Measurements from ENCODE around the gene PSMD9. TPM values are rescaled to one million over a fixed set of nuclear protein-coding genes. Genes with fewer than 3 reads are reported as not detected.
"Not testable (repeated sequence)": the region's sequence is repeated elsewhere in the genome, so short reads cannot be mapped to it uniquely, and the experiment has no call there.

Gene PSMD9
- total RNA-seq, 1 experiment from 2014 or later = 66.0 TPM

DNA sequence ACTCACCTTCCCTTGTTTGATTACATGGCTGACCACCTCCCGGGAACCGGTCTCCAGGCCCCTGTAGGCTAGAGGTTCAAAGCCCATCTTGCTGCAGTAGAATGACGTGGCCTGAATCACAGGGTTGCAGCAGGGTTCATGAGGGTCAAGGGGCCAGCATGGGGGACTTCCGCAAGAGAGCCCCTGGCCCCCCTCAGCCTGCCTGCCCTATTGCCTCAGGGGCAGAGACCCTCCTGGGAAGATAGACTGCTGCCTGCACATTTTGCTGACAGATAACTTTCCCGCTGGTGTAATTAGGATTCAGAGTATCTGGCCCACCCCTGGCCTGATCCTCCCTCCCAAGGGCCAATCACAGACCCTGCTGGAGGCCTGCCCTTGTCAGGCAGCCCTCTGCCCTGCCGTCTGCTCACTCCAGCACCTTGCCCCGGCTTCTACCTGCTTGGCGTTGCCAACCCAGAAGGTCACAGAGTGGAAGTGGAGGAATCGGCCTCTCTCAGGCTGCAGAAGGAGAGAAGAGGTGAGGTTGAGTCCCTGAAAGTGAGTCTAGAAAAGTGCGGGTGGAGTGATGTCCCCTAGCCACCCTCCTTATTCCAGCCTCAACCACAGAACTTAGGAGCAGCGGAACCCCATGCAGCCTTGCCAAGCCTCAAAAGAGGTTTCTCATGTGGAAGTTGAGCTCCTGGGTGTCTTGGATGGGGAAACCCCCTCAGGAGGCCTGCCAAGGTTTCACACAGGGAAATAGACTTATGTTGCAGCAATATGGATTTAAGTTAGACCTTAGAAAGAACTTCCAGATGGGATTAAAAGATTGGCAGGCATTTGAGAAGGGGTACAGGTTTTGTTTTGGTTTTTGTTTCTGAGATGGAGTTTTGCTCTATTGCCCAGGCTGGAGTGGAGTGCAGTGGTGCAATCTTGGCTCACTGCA, 31.0 kb upstream of the PSMD9 start:
- H3K27ac Mint-ChIP-seq (ENCODE audit: unreplicated experiment) = no peak overlapping the region
- H3K9me3 Mint-ChIP-seq (ENCODE audit: low read depth, unreplicated experiment) = no peaks in the 10 kb centered on the region
- peaks cover 22% of the 10 kb centered on the region for H3K27me3 Mint-ChIP-seq (ENCODE audit: unreplicated experiment)
- TF ChIP-seq CTCF (IDR thresholded peaks at IDR 0.05; ENCODE audit: unreplicated experiment) = no peak
- H3K4me1 Mint-ChIP-seq (ENCODE audit: low read depth, unreplicated experiment) = no peaks in the 10 kb centered on the region
- no peaks in the 10 kb centered on the region for H3K36me3 Mint-ChIP-seq (ENCODE audit: insufficient read depth, unreplicated experiment)
- CTCF ChIA-PET = interaction anchor here (0.7 kb wide), 1 partner anchor 382 kb away, joined by 5 read pairs; no protein-coding TSS in a partner anchor
- intact Hi-C loops (cut with micrococcal nuclease; ENCODE audit: unreplicated experiment) = no loop called here
- BruUV-seq (replicated peaks) = no TSS peak
- no peak for DNase-seq
- no peak overlapping the region for H3K4me3 Mint-ChIP-seq (ENCODE audit: low read depth, unreplicated experiment)

DNA sequence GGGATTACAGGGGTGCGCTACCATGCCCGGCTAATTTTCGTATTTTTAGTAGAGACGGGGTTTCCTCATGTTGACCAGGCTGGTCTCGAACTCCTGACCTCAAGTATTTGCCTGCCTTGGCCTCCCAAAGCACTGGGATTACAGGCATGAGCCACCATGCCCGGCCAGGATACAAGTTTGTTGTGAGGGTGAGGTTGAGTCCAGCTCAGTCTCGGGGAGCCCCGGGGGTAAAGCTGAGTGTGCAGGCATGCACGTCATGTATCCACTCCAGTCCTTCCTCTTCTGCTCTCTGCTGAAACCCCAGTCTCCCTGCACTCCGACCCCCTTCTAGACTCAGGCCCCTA, 30.3 kb upstream of the PSMD9 start:
- Mint-ChIP-seq H3K9me3 (ENCODE audit: low read depth, unreplicated experiment) (no peaks in the 10 kb centered on the region), H3K4me3 (ENCODE audit: low read depth, unreplicated experiment) (no peak overlapping the region), H3K36me3 (ENCODE audit: insufficient read depth, unreplicated experiment) (no peaks in the 10 kb centered on the region), H3K27ac (ENCODE audit: unreplicated experiment) (no peak overlapping the region), H3K27me3 (ENCODE audit: unreplicated experiment) (peaks cover 22% of the 10 kb centered on the region), H3K4me1 (ENCODE audit: low read depth, unreplicated experiment) (no peaks in the 10 kb centered on the region)
- CTCF ChIA-PET = interaction anchor here (0.7 kb wide), 1 partner anchor 382 kb away, joined by 5 read pairs; no protein-coding TSS in a partner anchor
- intact Hi-C loops (cut with micrococcal nuclease; ENCODE audit: unreplicated experiment) = no loop called here
- no peak for TF ChIP-seq CTCF (IDR thresholded peaks at IDR 0.05; ENCODE audit: unreplicated experiment)
- no peak for DNase-seq
- BruUV-seq (replicated peaks) = no TSS peak

GRCh38 chr12:121858662-121859572, 29.7 kb upstream of the PSMD9 start, which contains the start of gene HPD:
TSS of gene HPD (minus strand) at chr12:121858859. CDS start at chr12:121858823, 36 bp downstream.
- no peak within 1 kb of the TSS for H3K4me3 Mint-ChIP-seq (ENCODE audit: low read depth, unreplicated experiment)
- peaks cover 22% of the 10 kb centered on the region for H3K27me3 Mint-ChIP-seq (ENCODE audit: unreplicated experiment)
- intact Hi-C loops (cut with micrococcal nuclease; ENCODE audit: unreplicated experiment) = no loop called here
- CTCF ChIA-PET = interaction anchor here (0.6 to 0.7 kb wide), 3 partner anchors 210 to 381 kb away, joined by 3 to 5 read pairs (median 4); no protein-coding TSS in a partner anchor
- no peak within 1 kb of the TSS for H3K27ac Mint-ChIP-seq (ENCODE audit: unreplicated experiment)
- no peaks in the 10 kb centered on the region for H3K9me3 Mint-ChIP-seq (ENCODE audit: low read depth, unreplicated experiment)
- H3K36me3 Mint-ChIP-seq (ENCODE audit: insufficient read depth, unreplicated experiment) = no peaks in the 10 kb centered on the region
- no peaks in the 10 kb centered on the region for H3K4me1 Mint-ChIP-seq (ENCODE audit: low read depth, unreplicated experiment)
- no peak for DNase-seq
- BruUV-seq (replicated peaks) = no TSS peak
- TF ChIP-seq CTCF (IDR thresholded peaks at IDR 0.05; ENCODE audit: unreplicated experiment) = no peak

GRCh38 chr12:121860257-121860656, 28.3 kb upstream of the PSMD9 start:
- no peak for DNase-seq
- BruUV-seq (replicated peaks) = no TSS peak
- TF ChIP-seq CTCF (IDR thresholded peaks at IDR 0.05; ENCODE audit: unreplicated experiment) = no peak
- no peaks in the 10 kb centered on the region for H3K36me3 Mint-ChIP-seq (ENCODE audit: insufficient read depth, unreplicated experiment)
- intact Hi-C loops (cut with micrococcal nuclease; ENCODE audit: unreplicated experiment) = no loop called here
- H3K27me3 Mint-ChIP-seq (ENCODE audit: unreplicated experiment) = peaks cover 18% of the 10 kb centered on the region
- CTCF ChIA-PET = no interaction called here
- H3K4me3 Mint-ChIP-seq (ENCODE audit: low read depth, unreplicated experiment) = no peak overlapping the region
- H3K27ac Mint-ChIP-seq (ENCODE audit: unreplicated experiment) = no peak overlapping the region
- no peaks in the 10 kb centered on the region for H3K4me1 Mint-ChIP-seq (ENCODE audit: low read depth, unreplicated experiment)
- no peaks in the 10 kb centered on the region for H3K9me3 Mint-ChIP-seq (ENCODE audit: low read depth, unreplicated experiment)

GRCh38 chr12:121860699-121861098, 27.9 kb upstream of the PSMD9 start:
- H3K36me3 Mint-ChIP-seq (ENCODE audit: insufficient read depth, unreplicated experiment); DNase-seq; BruUV-seq (replicated peaks); intact Hi-C loops (cut with micrococcal nuclease; ENCODE audit: unreplicated experiment); H3K4me1 Mint-ChIP-seq (ENCODE audit: low read depth, unreplicated experiment); H3K27ac Mint-ChIP-seq (ENCODE audit: unreplicated experiment); H3K4me3 Mint-ChIP-seq (ENCODE audit: low read depth, unreplicated experiment); CTCF ChIA-PET; H3K9me3 Mint-ChIP-seq (ENCODE audit: low read depth, unreplicated experiment): not testable (repeated sequence)
- H3K27me3 Mint-ChIP-seq (ENCODE audit: unreplicated experiment) = peaks cover 13% of the 10 kb centered on the region
